ENCODE measurements around the gene PTCH1.
A peak's percentile ranks its signal among the peaks of the same experiment; 100 is the strongest.

Gene PTCH1

GRCh38 chr9:95438561-95439357 lies 78.0 kb downstream of the PTCH1 start:
- TF ChIP-seq CTCF (IDR thresholded peaks at IDR 0.05; ENCODE audit: low read depth, low read length), result no peak
- peak in 1 of 2 donors; percentile 8 for DNase-seq (ENCODE audit: low read depth in 2 of 2)
- no peak overlapping the region for H3K4me3 ChIP-seq (replicated peaks in 1 of 2; ENCODE audit: low read depth in 2 of 2, low read length in 2 of 2)

GRCh38 chr9:95437559-95437958 lies 79.2 kb downstream of the PTCH1 start:
- no peak for TF ChIP-seq CTCF (IDR thresholded peaks at IDR 0.05; ENCODE audit: low read depth, low read length)
- no peak overlapping the region for H3K4me3 ChIP-seq (replicated peaks in 1 of 2; ENCODE audit: low read depth in 2 of 2, low read length in 2 of 2)
- no peak for DNase-seq (ENCODE audit: low read depth in 2 of 2)

GRCh38 chr9:95436416-95436815 lies 80.4 kb downstream of the PTCH1 start:
- no peak for DNase-seq (ENCODE audit: low read depth in 2 of 2)
- H3K4me3 ChIP-seq (replicated peaks in 1 of 2; ENCODE audit: low read depth in 2 of 2, low read length in 2 of 2), result no peak overlapping the region
- TF ChIP-seq CTCF (IDR thresholded peaks at IDR 0.05; ENCODE audit: low read depth, low read length), result no peak

- H3K4me3 ChIP-seq (replicated peaks in 1 of 2; ENCODE audit: low read depth in 2 of 2, low read length in 2 of 2), result no peak overlapping the region
- no peak for DNase-seq (ENCODE audit: low read depth in 2 of 2)
- no peak for TF ChIP-seq CTCF (IDR thresholded peaks at IDR 0.05; ENCODE audit: low read depth, low read length)
These were observed 81.6 kb downstream of the PTCH1 start for GRCh38 chr9:95435074-95435728.

GRCh38 chr9:95434116-95435073 lies 82.4 kb downstream of the PTCH1 start:
- H3K4me3 ChIP-seq (replicated peaks in 1 of 2; ENCODE audit: low read depth in 2 of 2, low read length in 2 of 2), result no peak overlapping the region
- TF ChIP-seq CTCF (IDR thresholded peaks at IDR 0.05; ENCODE audit: low read depth, low read length), result no peak
- DNase-seq (ENCODE audit: low read depth in 2 of 2), result peak; percentile 13 to 34

GRCh38 chr9:95433096-95433819 lies 83.5 kb downstream of the PTCH1 start:
- DNase-seq (ENCODE audit: low read depth in 2 of 2), result peak in 1 of 2 donors; percentile 15
- no peak overlapping the region for H3K4me3 ChIP-seq (replicated peaks in 1 of 2; ENCODE audit: low read depth in 2 of 2, low read length in 2 of 2)
- TF ChIP-seq CTCF (IDR thresholded peaks at IDR 0.05; ENCODE audit: low read depth, low read length), result no peak
